HG03175 (cell line): ENCODE measurements around the gene PRSS56.

Experiments used
- ATAC-seq: cut with Tn5 transposase; IDR thresholded peaks from one replicate; pipeline ENCODE4 v1.9.1; 2021; ENCODE audit warnings: mild to moderate bottlenecking, moderate library complexity; ENCODE audit not compliant: unreplicated experiment

PRSS56 gene

GRCh38 chr2:232540441-232541041, 20.4 kb downstream of the PRSS56 start:
- ATAC-seq, result no peak

GRCh38 chr2:232541195-232541960, 21.2 kb downstream of the PRSS56 start:
- no peak for ATAC-seq

DNA sequence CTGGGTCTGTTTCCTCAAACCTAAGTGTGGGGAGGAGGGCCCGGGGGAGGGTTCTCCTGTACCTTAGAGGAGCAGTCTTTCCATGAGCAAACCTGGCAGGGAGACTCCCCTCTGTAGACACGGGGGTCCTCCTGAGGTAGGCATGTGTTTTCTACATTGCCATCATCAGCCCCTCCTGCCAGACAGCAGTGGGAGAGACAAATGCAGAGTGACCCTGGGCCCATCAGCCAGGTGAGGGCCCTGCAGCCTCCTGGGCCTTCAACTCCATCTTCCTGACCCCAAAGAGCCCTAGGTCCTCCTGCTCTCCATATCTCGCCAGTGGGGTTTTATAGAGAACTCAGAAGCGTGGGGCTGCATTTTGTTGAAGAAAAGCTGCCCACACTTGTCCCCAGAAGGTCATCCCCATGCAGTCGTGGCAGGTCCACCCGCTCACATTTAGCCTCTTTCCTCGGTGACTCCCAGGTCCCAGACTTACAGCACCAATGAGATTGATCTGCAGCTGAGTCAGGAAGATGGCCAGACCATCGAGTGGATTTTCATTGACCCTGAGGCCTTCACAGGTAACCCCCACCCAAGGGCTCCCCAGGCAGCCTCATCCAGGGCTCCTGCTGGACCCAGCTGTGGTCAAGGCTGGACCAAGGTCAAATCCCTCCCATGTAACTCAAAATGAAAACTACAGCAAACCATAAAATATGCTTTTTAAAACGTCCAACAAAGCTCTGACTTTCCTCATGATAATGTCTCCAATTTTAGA, 21.9 kb downstream of the PRSS56 start:
- ATAC-seq, result no peak

- ATAC-seq, result no peak
Observed at GRCh38 chr2:232542715-232543467, 22.7 kb downstream of the PRSS56 start.

GRCh38 chr2:232543491-232543890, 23.3 kb downstream of the PRSS56 start:
- ATAC-seq, result no peak

DNA sequence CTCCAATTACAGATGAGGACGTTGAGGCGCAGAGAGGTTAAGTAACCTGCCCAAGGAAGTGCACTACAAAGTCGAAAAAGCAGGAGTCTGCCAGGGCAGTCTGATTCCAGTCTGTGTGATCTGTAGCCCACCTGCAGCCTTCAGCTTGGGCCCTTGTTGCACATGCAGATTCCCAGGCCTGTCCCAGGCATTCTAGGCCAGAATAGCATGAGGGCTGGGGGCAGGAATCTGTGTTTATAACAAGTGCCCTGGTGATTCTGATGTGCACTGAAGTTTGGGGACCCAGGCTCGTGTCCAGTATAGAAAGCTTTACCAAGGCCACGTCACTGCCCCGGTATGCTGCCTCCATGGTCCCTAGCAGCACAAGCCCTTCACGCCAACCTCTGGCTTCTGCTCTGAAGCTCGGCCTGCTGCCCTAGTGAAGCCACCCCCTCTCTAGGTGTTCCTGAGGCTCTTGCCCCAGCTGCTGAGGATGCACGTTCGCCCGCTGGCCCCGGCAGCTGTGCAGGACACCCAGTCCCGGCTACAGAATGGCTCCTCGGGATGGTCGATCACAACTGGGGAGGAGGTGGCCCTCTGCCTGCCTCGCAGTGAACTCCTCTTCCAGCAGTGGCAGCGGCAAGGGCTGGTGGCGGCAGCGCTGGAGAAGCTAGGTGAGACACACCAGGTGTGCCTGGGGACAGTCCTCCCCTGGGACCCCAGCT, 23.9 kb downstream of the PRSS56 start:
- no peak for ATAC-seq

DNA sequence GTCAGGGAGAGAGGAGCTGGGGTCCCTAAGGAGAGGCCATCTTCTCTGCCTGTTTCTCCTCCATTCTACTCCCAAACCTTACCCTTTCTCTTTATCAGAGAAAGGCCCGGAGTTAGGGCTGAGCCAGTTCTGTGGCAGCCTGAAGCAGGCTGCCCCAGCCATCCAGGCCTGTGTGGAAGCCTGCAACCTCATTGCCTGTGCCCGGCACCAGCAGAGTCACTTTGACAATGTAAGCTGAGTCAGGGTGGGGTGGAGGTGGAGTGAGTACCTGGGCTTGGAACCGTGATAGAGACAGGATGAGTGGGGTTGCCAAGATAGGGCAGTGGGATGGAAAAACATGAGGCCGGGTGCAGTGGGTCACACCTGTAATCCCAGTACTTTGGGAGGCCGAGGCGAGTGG, 24.5 kb downstream of the PRSS56 start:
- no peak for ATAC-seq

GRCh38 chr2:232545511-232546375, 25.6 kb downstream of the PRSS56 start:
- ATAC-seq, result no peak

DNA sequence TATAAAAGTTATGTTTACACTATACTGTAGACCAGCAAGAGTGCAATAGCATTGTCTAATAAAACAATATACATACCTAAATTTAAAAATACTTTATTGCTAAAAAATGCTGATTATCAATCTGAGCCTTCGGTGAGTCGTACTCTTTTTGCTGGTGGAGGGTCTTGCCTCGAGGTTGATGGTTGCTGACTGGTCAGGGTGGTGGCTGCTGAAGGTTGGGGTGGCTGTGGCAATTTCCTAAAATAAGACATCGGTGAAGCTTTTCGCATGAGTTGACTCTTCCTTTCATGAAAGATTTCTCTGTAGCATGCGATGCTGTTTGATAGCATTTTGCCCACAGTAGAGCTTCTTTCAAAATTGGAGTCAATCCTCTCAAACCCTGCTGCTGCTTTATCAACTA, 27.8 kb downstream of the PRSS56 start:
- no peak for ATAC-seq

GRCh38 chr2:232549655-232550353, 29.6 kb downstream of the PRSS56 start:
- ATAC-seq, result no peak

DNA sequence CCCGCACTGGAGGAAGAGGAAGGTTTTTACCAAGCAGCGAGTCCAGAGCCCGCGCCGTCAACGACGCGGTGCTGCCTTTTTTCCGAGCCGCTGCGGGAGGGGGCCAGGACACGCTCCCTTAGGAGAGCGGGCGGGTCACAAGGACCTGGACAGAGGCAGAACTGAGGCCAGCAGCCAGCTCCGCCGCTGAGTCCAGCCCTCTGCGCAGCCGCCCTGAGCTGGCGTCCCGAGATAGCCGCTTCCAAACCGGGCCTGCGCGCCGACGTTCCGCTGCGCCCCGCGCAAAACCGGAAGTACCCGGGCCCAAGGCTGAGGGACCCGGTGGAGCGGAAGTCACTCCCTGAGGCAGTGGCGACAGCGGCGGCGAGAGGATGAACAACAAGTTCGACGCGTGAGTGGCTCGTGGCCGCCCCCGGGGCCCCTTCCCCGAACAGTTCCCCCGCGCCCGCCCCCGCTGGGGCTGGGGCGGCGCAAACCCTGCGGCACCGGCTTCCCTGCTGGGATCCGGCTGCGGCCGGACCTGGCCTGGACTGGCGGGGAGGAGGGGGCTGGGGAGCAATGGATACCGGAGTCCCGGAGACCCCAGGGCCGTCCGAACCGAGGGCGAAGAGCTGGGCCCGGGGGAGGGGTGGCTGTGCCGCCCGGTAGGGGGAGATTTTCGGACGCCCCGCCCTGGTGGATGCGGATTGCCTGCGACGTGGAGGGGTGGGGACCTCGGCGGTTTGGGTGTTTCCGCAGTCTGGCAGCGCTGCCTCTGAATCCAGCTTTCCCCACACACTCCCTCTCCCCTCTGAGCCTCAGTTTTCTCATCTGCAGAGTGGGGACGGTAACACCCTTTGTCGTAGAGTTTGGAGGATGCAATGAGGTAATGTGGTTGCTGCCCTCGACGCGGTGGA, 30.4 kb downstream of the PRSS56 start, which contains the start of the genes EIF4E2 and TIGD1:
TSS of gene EIF4E2 (plus strand) at position 336 of the 896 bp plus-strand sequence. CDS start at position 372, 36 bp downstream.
TSS of gene TIGD1 (minus strand) at position 204 of the 896 bp plus-strand sequence. CDS start 675 bp downstream, outside the sequence.
- peak; percentile 94 for ATAC-seq

GRCh38 chr2:232551250-232551638, 31.1 kb downstream of the PRSS56 start:
- ATAC-seq, result no peak

DNA sequence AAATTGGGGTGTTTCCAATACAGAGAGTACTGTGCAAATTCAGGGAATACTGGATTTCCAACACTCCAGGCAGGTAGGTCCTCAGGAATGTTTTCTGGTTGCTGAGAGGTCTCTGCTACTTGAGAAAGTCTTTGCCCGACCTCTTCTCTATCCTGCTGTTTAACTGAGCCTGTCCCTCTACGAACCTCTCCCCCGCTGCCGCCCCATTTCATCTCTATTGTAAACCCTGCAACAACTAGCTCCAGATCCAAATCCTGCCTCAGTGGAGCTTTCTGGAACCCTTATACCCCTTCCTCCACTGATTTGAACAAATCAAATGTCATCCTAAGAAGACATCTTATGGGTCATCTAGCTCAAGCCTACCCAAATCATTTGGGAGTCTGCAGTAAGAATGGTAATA, 31.6 kb downstream of the PRSS56 start:
- ATAC-seq, result no peak

DNA sequence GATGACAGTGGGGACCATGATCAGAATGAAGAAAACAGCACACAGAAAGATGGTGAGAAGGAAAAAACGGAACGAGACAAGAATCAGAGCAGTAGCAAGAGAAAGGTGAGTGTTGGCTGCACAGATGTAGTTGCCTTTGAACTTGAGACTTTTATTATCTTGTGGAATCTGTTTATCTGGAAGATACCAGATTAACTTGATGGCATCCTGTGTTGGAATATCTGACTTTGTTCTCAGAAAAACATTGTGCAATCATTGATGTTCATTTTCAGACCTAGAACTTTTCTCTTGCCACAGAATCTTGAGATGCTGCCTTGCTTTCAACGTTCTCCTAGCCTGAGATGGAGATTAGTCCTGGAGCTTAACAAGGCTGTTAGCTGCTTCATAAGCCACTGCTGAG, 36.2 kb downstream of the PRSS56 start:
- no peak for ATAC-seq

DNA sequence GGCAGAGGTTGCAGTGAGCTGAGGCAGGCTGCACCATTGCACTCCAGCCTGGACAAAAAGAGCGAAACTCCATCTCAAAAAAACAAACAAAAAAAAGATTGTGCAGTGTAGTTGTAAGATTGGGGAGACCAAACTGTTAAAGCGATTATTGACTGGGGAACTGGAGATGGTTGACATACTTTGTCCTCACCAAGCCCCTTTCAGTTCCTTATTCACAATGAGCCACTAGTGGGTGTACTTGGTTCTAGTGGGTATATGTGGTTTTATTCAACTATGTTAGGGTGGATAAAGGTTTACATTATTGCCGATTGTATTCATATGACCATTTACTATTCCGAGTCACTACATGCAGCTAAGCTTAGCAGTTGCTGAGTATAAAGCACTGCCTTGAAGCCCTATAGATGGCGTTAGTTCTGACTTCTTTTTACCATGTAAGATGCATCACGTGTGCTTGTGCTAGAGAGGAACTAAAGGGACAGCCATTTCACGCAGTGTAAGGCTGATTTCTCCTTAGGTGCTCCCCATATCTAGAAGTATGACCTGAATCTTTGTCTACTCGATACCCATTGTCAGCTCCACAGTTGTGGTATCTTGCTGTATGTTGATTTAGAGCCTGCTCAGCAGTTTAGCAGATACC, 42.4 kb downstream of the PRSS56 start:
- no peak for ATAC-seq

DNA sequence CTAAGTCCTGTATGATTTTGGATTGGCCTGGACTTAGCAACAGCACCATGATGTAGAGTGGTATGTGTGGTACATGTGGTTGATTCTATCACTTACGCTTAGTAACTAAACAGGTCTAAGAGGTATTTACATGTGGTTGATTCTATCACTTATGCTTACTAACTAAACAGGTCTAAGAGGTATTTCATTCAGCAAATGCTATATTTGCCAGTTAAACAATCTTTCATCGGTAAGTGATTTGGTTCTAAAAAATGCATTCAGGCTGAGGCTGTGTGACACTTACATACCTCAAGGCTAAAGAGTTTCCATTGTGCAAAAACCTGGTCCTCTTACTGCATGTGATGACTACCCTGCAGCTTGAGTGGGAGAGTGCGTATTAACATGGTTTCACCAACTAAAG, 43.4 kb downstream of the PRSS56 start:
- ATAC-seq, result no peak

DNA sequence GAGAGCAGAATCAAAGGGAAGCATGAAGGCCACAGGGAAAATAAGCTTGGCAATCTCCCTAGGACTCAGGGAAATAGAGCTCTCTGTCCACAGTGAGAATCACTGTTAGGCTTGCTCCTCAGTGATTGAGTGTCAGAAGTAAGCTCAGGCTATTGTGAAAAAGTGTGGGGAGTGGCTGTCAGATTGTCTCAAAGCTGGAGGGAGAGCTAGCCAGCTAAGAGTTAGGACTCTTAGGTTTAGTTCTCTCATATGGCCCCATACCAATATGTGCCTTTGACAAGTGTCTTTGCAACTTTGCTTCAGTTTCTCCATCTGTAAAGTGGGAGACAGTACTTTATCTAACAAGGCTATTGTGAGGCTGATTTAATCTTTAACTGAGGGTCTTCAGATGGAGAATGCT, 47.5 kb downstream of the PRSS56 start:
- no peak for ATAC-seq
